Karpas-422 (cell line): Measurements from ENCODE around the gene PTPN14. TPM values are rescaled to one million over a fixed set of nuclear protein-coding genes. Genes with fewer than 3 reads are reported as not detected.
"Not testable (repeated sequence)": the region's sequence is repeated elsewhere in the genome, so short reads cannot be mapped to it uniquely, and the experiment has no call there.

Experiments used
- DNase-seq: peaks from one replicate; pipeline ENCODE4 v3.0.0-alpha.2; 2015
- H2AFZ ChIP-seq: fragments of 200-600 bp; sonication (generic); 2 replicates; pipeline ENCODE4 v1.6.1; 2014; ENCODE audit warnings: antibody characterized with exemption, low read length, mixed read lengths
- H3K27ac ChIP-seq: fragments of 200-600 bp; sonication (generic); 2 replicates; pipeline ENCODE4 v1.5.1; 2014; ENCODE audit warnings: mild to moderate bottlenecking, low read length, moderate library complexity
- H3K27me3 ChIP-seq: fragments of 200-600 bp; sonication (generic); 2 replicates; pipeline ENCODE4 v1.6.1; 2014; ENCODE audit warnings: low read length, mixed read lengths
- H3K36me3 ChIP-seq: fragments of 200-600 bp; sonication (generic); 2 replicates; pipeline ENCODE4 v1.6.1; 2014; ENCODE audit warnings: low read length, mixed read lengths; ENCODE audit not compliant: insufficient read depth
- H3K4me1 ChIP-seq: fragments of 200-600 bp; sonication (generic); 2 replicates; pipeline ENCODE4 v1.6.1; 2014; ENCODE audit warnings: mild to moderate bottlenecking, low read length, mixed read lengths
- H3K4me2 ChIP-seq: fragments of 200-600 bp; sonication (generic); 2 replicates; pipeline ENCODE4 v1.6.1; 2014; ENCODE audit warnings: low read length, low read depth, mild to moderate bottlenecking; ENCODE audit not compliant: poor library complexity, severe bottlenecking
- H3K4me3 ChIP-seq: fragments of 200-600 bp; sonication (generic); 2 replicates; pipeline ENCODE4 v1.5.1; 2014; ENCODE audit warnings: mild to moderate bottlenecking, antibody characterized with exemption, low read length, mixed read lengths
- H3K79me2 ChIP-seq: fragments of 200-600 bp; sonication (generic); 2 replicates; pipeline ENCODE4 v1.6.1; 2014; ENCODE audit warnings: mild to moderate bottlenecking, low read length, mixed read lengths
- H3K9ac ChIP-seq: fragments of 200-600 bp; sonication (generic); 2 replicates; pipeline ENCODE4 v1.6.0; 2014; ENCODE audit warnings: low read length
- H3K9me2 ChIP-seq: fragments of 200-600 bp; sonication (generic), shearing (Covaris generic); replicated peaks from 2 replicates; pipeline ENCODE4 v1.6.0; 2014; ENCODE audit warnings: mild to moderate bottlenecking, low read length, moderate library complexity; ENCODE audit not compliant: insufficient read depth
- H3K9me3 ChIP-seq: fragments of 300-700, 200-600 bp; sonication (generic); 2 replicates; pipeline ENCODE4 v1.6.1; 2014; ENCODE audit warnings: low read length, mixed read lengths
- H4K20me1 ChIP-seq: fragments of 200-600 bp; sonication (generic); 2 replicates; pipeline ENCODE4 v1.6.1; 2014; ENCODE audit warnings: mild to moderate bottlenecking, antibody characterized with exemption, low read length, low read depth; ENCODE audit not compliant: insufficient read depth
- total RNA-seq: library from RNA; depleted of rRNA; stranded (reverse); fragments of >200 nt; shearing (Covaris generic); gene quantifications from 2 replicates; pipeline ENCODE4 v1.2.3, GENCODE V29; 2014; ENCODE audit warnings: low replicate concordance; rRNA removed

The PTPN14 gene
- 0.40 and 0.56 TPM in 2 replicates for total RNA-seq

DNA sequence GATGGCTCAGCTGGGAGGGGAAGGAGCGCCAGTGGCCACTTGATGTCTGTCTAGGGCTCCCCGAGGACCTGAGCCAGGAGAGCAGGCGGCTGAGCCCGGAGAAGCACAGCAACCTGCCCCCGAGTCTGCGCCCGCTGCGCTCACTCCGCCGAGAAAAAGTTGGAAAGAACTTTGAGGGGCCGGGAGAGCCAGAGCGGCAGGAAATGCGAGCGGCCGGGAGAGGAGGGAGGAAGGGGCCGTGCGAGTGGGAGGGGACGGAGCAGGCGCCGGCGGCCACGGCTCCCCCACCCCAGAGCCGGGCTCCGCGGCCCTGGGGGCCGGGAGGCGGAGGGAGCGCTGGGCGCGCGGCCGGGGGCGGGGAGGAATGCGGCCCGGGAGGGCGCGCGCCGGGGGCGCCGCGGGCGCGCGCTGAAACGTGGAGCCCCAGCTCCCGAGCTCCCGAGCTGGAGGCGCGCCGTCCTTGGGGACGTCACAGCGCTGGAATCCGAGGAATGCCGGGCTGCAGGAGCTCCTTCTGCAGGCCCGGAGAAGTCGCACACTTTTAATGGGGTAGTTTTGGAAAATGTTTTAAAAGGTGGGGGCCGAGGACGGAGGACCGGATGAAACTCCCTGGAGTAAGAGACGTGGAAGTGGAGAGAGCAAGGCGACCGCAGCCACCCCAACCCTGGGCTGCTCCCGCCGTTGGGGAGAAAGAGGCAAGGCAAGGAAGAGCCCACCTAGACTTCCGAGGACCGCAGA, at the start of gene PTPN14:
Gene PTPN14, minus strand, starts transcription at position 167 of the 738 bp plus-strand sequence. CDS start 86,799 bp downstream, outside the sequence.
- Histone ChIP-seq H3K4me1 (peaks cover 18% of the 10 kb centered on the region), H3K4me3 (no peak within 1 kb of the TSS), H3K9me2 (no peaks in the 10 kb centered on the region), H3K36me3 (no peaks in the 10 kb centered on the region), H3K4me2 (no peak within 1 kb of the TSS), H4K20me1 (no peaks in the 10 kb centered on the region), H3K9me3 (no peaks in the 10 kb centered on the region), H2AFZ (no peak within 1 kb of the TSS), H3K79me2 (no peaks in the 10 kb centered on the region), H3K27me3 (no peaks in the 10 kb centered on the region), H3K27ac (no peak within 1 kb of the TSS), H3K9ac (no peak within 1 kb of the TSS)
- DNase-seq: no peak

DNA sequence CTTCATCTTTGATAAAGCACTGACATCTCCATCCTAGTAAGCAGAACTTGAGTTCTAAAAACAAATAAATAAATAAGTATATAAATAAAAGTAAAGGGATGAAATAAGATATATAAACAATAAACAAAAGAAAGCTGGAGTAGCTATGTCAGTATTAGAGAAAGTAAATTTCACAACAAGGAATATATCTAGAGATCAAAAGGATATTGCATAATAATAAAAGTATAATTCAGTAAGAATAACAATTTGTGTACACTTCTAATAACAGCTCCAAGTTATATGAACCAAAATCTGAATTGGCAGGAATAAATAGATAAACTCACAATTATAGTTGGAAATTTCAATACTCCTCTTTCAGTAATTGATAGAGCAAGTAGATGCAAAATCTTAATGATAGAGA, 41.8 kb upstream of the PTPN14 start:
- H4K20me1 ChIP-seq: no peaks in the 10 kb centered on the region
- H3K9ac ChIP-seq: no peak overlapping the region
- no peaks in the 10 kb centered on the region for H3K27me3 ChIP-seq
- H3K4me1 ChIP-seq: no peaks in the 10 kb centered on the region
- no peak overlapping the region for H3K4me3 ChIP-seq
- H3K27ac ChIP-seq: no peak overlapping the region
- no peak overlapping the region for H3K4me2 ChIP-seq
- no peak for DNase-seq
- H2AFZ ChIP-seq: no peak overlapping the region
- H3K9me2 ChIP-seq: no peaks in the 10 kb centered on the region
- H3K36me3 ChIP-seq: no peaks in the 10 kb centered on the region
- H3K9me3 ChIP-seq: no peaks in the 10 kb centered on the region
- no peaks in the 10 kb centered on the region for H3K79me2 ChIP-seq

DNA sequence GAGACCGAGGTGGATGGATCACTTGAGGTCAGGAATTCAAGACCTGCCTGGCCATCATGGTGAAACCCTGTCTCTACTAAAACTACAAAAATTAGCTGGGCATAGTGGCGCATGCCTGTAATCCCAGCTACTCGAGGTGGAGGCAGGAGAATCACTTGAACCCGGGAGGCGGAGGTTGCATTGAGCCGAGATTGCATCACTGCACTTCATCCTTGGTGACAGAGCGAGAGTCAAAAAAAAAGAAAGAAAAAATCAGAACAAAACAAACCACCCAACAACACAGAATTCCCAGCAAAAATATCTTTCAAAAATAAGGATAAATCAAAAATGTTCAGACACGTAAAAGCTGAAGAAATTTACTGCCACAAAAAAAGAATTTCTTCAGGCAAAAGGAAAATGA, 40.5 kb upstream of the PTPN14 start:
- H3K79me2 ChIP-seq, H2AFZ ChIP-seq, H3K4me1 ChIP-seq, H3K4me3 ChIP-seq, H3K4me2 ChIP-seq, H3K9ac ChIP-seq, H3K36me3 ChIP-seq, H3K9me3 ChIP-seq, H4K20me1 ChIP-seq, H3K27ac ChIP-seq, H3K9me2 ChIP-seq, DNase-seq, H3K27me3 ChIP-seq: not testable (repeated sequence)

DNA sequence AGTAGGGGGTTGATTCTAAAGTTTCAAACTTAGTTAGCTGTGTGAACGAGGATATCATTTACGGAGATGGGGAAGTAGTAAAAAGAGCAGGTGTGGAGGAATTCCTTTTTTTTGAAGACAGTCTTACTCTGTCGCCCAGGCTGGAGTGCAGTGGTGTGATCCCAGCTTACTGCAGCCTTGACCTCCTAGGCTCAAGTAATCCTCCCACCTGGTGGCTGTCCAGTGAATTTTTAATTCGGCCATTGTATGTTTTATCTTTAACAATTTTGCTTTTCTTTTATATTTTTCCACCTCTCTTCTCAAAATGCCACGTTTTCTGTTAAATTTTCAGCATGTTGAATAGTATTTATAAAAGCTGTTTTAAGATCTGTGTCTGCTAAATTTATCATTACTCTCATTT, 39.3 kb upstream of the PTPN14 start:
- Histone ChIP-seq H3K4me3 (no peak overlapping the region), H4K20me1 (no peaks in the 10 kb centered on the region), H3K9ac (no peak overlapping the region), H3K4me1 (no peaks in the 10 kb centered on the region), H3K79me2 (no peaks in the 10 kb centered on the region), H3K9me3 (no peaks in the 10 kb centered on the region), H2AFZ (no peak overlapping the region), H3K36me3 (no peaks in the 10 kb centered on the region), H3K27ac (no peak overlapping the region), H3K4me2 (no peak overlapping the region), H3K27me3 (no peaks in the 10 kb centered on the region), H3K9me2 (no peaks in the 10 kb centered on the region)
- no peak for DNase-seq

DNA sequence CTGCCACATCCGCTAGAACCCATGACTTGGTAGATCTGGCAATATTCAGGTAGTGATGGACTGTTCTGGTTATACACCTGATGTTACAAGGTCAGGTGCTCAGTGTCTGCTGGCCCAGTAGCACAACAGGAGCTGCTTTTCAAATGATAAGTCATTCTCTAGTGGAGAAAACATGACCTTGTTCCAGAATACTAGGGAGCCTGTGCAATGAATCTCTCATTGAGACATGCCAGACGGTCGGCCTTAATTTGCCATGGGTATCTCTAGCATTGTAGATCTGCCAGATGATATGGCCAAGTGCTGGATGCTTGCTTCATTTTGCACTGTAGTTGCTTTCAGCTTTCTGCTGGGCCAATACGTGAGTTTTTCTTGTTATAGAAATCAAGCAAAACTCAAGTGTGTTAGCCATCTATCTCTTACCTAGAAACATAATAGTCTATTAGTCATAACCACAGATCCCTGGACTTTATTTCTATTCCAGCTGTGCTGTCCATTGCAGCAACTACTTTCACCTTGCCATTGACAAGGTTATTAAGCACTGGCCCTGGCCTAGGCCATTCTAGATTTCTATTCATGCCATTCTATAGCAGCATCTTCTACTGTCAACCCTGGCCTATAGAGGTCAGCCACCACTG, 37.7 kb upstream of the PTPN14 start:
- Histone ChIP-seq H2AFZ (no peak overlapping the region), H3K4me2 (no peak overlapping the region), H3K27me3 (no peaks in the 10 kb centered on the region), H3K9ac (no peak overlapping the region), H3K9me3 (no peaks in the 10 kb centered on the region), H3K4me3 (no peak overlapping the region), H3K79me2 (no peaks in the 10 kb centered on the region), H4K20me1 (no peaks in the 10 kb centered on the region), H3K36me3 (no peaks in the 10 kb centered on the region), H3K4me1 (peaks cover 7% of the 10 kb centered on the region), H3K27ac (no peak overlapping the region), H3K9me2 (no peaks in the 10 kb centered on the region)
- no peak for DNase-seq

DNA sequence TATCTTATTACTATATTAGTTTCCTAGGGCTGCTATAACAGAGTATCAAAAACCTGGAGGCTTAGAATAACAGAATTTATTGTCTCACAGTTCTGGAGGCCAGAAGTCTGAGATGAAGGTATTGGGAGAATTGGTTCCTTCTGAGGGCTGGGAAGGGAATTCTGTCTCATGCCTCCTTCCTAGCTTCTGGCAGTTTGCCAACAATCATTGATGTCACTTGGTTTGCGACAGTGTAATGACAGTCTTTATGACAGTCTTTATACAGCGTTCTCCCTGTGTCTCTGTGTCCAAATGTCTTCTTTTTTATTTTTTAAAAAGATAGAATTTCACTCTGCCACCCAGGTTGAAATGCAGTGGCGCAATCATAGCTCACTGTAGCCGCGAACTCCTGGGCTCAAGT, 35.8 kb upstream of the PTPN14 start:
- H3K27ac ChIP-seq: no peak overlapping the region
- no peaks in the 10 kb centered on the region for H3K27me3 ChIP-seq
- no peaks in the 10 kb centered on the region for H3K36me3 ChIP-seq
- H2AFZ ChIP-seq: no peak overlapping the region
- no peaks in the 10 kb centered on the region for H3K9me3 ChIP-seq
- no peak overlapping the region for H3K4me3 ChIP-seq
- H3K79me2 ChIP-seq: no peaks in the 10 kb centered on the region
- no peaks in the 10 kb centered on the region for H4K20me1 ChIP-seq
- H3K9me2 ChIP-seq: no peaks in the 10 kb centered on the region
- H3K4me1 ChIP-seq: peaks cover 24% of the 10 kb centered on the region
- no peak for DNase-seq
- H3K4me2 ChIP-seq: no peak overlapping the region
- no peak overlapping the region for H3K9ac ChIP-seq

DNA sequence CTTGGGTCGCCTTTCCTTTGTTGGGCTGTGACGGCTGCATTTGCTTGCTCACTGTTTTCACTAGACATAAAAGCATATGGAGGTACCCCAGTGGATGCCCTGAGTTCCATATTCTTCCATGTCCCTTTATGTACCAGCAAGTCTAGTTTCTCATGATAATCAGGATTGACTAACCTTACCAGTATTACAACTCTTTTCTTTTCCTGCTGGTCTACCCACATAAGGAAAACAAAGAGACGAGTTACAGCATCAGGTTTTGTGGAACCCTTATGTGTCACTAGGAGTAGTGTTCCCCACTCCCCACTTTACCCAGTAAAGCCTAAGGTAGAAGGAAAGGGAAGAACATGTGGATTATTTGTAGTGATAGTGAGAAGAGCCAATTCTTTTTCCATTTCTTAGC, 35.2 kb upstream of the PTPN14 start:
- no peak overlapping the region for H3K4me2 ChIP-seq
- no peaks in the 10 kb centered on the region for H4K20me1 ChIP-seq

DNA sequence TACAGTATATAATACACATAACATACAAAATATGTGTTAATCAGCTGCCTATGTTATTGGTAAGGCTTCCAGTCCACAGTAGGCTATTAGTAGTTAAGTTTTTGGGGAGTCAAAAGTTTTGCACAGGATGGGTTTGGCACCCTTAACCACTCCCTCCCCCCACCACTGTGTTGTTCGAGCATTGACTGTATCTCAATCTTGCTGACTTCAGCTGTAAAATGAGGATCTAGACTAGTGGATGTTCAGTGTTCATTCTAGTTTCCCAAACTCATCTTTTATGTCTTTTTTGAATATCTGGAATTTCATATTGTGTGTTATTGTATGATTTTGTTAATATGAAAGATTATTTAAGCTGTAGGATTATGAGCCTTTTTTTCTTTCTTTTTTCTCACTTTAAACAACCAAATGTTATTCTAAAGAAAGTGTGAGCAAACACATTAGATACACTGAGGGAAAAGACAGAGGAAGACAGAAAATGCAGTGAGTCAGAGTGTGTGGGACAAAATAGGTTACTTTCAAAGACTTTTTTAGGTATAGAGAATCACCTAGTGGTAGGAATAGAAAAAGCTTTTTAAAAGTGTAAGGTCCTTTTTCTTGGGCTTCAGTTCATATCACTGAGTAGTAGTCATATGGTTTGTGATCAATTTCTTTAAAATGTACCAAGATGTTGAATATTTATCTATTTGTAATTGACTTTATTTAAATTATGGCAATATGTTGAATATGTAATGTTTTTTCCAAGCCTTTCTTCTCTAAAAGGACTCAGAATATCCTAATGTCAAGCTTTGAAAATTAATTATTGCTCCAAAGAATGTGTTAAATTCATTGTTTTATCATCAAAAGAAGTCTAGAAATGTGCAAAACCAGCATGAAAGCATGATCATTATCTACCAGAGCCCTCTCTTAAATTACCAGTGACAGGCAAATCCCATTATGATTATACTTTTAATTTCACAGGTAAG, 33.7 kb upstream of the PTPN14 start:
- H4K20me1 ChIP-seq: no peaks in the 10 kb centered on the region
- peaks cover 38% of the 10 kb centered on the region for H3K4me1 ChIP-seq
- H3K4me2 ChIP-seq: no peak overlapping the region
- no peaks in the 10 kb centered on the region for H3K27me3 ChIP-seq
- H3K4me3 ChIP-seq: no peak overlapping the region
- H3K36me3 ChIP-seq: no peaks in the 10 kb centered on the region
- H3K9ac ChIP-seq: peak overlapping the region; percentile 9; the same call in 1 of the 2 replicates
- H3K9me3 ChIP-seq: no peaks in the 10 kb centered on the region
- DNase-seq: peak; percentile 81
- peak overlapping the region; percentile 55 for H3K27ac ChIP-seq
- H2AFZ ChIP-seq: 0 out of 2 replicates have a peak overlapping the region, but pooled peaks have one; percentile 23
- H3K9me2 ChIP-seq: no peaks in the 10 kb centered on the region
- no peaks in the 10 kb centered on the region for H3K79me2 ChIP-seq

More for the DNA sequence above, 35.2 kb upstream of the PTPN14 start:
- no peak overlapping the region for H2AFZ ChIP-seq
- no peaks in the 10 kb centered on the region for H3K36me3 ChIP-seq
- no peak overlapping the region for H3K27ac ChIP-seq
- H3K4me1 ChIP-seq: peaks cover 30% of the 10 kb centered on the region
- H3K4me3 ChIP-seq: no peak overlapping the region
- no peaks in the 10 kb centered on the region for H3K79me2 ChIP-seq
- H3K9me2 ChIP-seq: no peaks in the 10 kb centered on the region
- H3K27me3 ChIP-seq: no peaks in the 10 kb centered on the region
- no peaks in the 10 kb centered on the region for H3K9me3 ChIP-seq
- no peak overlapping the region for H3K9ac ChIP-seq
- DNase-seq: no peak
